ENCODE data around the gene CROCC2.

The CROCC2 gene

DNA sequence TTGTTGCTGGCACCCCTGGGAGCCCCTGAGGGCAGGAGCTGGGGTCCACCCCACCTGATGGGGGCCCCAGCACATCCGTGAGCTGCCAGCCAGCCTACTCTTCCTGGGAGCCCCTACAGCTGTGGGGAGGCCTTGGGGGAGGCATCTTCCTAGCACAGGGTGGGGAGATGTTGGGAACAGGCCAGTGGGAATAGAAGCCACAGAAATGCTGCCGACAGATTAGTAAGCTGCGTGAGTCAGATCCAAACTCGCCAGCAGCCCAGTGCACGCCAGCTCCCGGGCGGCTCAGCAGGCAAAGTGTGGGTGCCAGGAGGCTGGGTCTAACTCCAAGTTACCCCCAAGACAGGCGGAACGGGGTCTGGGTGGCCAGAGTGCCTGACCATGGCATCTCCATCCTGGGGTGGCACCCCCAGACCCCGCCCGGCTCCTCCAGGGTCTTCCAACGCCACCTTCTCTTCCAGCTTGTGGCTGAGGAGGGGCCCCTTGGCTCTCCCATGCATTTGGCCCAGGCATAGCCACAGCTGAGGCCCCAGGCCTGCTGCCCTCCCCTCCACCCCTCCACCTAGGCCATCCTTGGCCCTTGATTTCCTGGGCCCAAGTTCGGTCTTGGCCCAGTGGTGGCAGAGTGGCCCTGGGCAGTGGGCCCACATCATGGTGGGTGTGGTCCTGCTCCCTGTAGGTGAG is 15.3 kb downstream of the CROCC2 start:
- TF ChIP-seq, protein P1, sequence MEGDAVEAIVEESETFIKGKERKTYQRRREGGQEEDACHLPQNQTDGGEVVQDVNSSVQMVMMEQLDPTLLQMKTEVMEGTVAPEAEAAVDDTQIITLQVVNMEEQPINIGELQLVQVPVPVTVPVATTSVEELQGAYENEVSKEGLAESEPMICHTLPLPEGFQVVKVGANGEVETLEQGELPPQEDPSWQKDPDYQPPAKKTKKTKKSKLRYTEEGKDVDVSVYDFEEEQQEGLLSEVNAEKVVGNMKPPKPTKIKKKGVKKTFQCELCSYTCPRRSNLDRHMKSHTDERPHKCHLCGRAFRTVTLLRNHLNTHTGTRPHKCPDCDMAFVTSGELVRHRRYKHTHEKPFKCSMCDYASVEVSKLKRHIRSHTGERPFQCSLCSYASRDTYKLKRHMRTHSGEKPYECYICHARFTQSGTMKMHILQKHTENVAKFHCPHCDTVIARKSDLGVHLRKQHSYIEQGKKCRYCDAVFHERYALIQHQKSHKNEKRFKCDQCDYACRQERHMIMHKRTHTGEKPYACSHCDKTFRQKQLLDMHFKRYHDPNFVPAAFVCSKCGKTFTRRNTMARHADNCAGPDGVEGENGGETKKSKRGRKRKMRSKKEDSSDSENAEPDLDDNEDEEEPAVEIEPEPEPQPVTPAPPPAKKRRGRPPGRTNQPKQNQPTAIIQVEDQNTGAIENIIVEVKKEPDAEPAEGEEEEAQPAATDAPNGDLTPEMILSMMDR (IDR thresholded peaks at IDR 0.05; ENCODE audit: insufficient read depth, missing control alignments): no peak
- DNase-seq (ENCODE audit: insufficient read length, low spot score): peak; percentile 2
- FAIRE-seq: no peak

DNA sequence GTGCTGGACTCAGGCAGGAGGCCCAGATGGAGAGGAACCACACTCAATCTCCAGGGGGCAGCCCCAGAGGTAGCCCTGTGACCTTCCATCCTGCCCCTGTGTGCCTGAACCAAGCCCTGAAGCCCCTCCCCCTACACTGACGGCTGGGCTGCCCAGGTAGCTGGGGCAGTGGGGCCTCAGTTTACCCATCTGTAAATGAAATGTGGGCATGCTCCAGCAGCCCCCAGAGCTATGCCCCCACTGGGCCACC is 15.8 kb downstream of the CROCC2 start:
- FAIRE-seq (no peak), DNase-seq (ENCODE audit: insufficient read length, low spot score) (peak; percentile 12)
- TF ChIP-seq, protein P1 (IDR thresholded peaks at IDR 0.05; ENCODE audit: insufficient read depth, missing control alignments): no peak

DNA sequence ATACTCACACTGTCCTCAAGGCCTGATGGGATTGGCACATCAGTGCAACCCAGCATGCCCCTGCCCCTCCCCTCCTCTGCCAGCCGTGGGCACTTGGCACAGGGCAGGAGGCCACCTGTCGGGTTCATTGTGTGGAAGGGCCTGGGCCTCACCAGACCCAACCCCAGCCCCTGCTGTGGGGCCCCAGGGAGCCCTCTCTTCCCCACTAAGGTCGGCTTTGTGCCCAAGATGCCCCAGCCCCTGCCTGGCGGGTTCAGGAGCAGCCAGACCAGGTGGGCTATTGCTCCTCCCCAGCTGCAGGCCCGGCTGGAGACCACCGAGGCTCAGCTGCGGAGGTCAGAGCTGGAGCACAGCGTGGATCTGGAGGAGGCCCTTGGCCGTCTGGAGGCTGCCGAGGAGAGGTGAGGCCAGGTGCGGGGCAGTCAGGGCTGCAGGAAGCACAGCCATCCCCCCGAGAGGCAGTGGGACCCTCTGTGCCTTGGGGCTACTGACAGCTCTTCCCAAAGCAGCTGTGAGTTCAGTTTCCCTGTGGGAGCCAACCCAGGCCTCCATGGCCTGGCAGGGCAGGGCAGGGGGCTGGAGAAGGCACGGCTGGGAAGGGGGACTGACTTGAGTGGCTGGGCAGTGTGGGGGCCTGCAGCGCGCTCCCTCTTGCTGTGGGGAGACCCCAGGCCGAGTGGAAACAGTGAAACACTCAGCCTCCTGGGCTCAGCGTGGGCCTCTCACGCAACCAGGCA is 16.3 kb downstream of the CROCC2 start:
- DNase-seq (ENCODE audit: insufficient read length, low spot score) (peak; percentile 3), FAIRE-seq (no peak)

DNA sequence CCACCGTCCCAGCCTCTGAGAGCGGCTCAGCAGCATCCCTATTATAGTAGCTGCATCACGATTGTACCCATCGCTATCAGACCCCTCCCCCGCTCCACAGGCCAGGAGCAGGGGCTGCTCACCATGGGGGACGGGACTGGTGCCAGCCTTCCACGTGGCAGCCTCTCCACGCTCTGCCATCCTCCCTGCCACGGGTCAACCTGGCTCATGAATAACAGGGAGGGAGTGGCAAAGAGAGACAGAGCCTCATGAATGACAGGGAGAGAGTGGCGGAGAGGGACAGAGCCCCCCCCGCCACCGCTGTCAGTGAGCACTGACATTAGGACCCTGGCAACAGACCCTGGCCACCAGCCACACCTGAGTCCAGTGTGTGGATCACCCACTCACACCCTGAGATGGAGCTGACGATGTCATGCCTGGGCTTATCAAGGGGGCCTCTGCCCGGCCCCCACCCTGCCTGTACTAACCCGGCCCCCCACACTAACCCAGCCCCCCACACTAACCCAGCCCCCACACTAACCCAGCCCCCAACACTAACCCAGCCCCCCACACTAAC is 16.9 kb downstream of the CROCC2 start:
- FAIRE-seq (no peak), DNase-seq (ENCODE audit: insufficient read length, low spot score) (no peak)
- TF ChIP-seq, protein P1 (IDR thresholded peaks at IDR 0.05; ENCODE audit: insufficient read depth, missing control alignments): no peak

More for the DNA sequence above, 16.3 kb downstream of the CROCC2 start:
- TF ChIP-seq, protein P1 (IDR thresholded peaks at IDR 0.05; ENCODE audit: insufficient read depth, missing control alignments): no peak

DNA sequence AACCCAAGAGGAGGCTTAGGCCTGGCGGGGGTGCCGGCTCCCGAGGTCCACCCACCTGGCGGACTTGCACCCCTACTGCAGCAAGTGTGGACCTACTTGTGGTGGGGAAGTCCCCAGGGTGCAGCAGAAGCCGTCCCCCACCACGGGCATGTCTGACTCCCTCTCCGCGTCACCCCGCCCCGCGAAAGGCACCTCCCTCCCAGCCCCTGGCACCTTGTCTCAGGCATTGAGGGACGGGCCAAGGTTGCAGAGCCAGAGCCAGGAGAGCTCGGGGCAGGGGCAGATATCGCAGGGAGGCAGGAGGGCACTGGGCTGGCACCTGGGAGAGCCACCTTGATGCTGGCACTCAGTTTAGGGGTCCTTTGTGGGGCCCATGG is 19.0 kb downstream of the CROCC2 start:
- FAIRE-seq: no peak
- DNase-seq (ENCODE audit: insufficient read length, low spot score): no peak

DNA sequence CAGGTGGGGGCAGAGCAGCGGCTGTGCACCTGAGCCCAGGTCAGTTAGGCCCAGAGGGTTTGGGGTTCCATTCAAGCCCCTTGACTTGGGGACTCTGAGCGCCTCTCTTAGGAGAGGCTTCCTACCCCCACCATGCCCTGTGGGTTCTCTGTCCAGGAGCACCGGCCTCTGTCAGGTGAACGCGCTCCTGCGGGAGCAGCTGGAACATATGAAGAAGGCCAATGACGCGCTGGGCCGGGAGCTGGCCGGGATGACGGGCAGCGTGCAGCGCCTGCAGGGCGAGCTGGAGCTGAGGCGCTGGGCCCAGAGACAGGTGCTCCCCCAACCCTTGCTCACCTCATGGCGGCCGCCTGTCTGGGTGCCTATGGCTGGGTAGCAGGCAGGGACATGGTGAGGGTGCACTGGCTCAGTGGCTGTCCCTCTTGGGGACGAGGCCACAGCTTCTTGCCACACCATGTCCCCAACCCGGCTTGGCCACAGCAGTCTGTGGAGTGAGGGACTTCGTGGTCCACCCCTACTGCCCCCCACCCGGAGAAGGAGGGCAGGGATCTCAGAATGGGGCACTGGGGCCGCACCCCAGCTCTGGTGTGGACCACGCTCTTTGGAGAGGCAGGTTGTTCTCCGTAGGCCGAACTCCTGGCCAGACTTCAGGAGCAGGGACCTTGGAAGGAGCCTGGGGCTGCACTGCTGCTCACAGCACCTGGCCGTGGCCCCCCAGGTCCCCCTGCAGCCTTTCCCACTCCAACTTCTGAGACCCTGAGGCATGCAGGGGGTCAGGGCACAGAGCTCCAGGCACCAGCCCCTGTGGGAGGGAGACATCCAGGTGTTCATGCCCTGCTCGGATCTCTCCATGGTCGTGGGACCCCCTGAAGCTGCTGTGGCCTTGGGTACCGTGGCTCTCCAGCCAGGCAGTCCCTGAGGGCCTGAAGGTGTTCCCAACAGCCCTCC is 19.7 kb downstream of the CROCC2 start:
- TF ChIP-seq, protein P1 (IDR thresholded peaks at IDR 0.05; ENCODE audit: insufficient read depth, missing control alignments): no peak
- no peak for DNase-seq (ENCODE audit: insufficient read length, low spot score)
- FAIRE-seq: no peak

More for the DNA sequence above, 19.0 kb downstream of the CROCC2 start:
- TF ChIP-seq, protein P1 (IDR thresholded peaks at IDR 0.05; ENCODE audit: insufficient read depth, missing control alignments): no peak
